Subcutaneous adipose tissue (tissue), 4 donors: ENCODE measurements around the gene CA6. TPM values are rescaled to one million over a fixed set of nuclear protein-coding genes. Genes with fewer than 3 reads are reported as not detected.

ENCODE experiments used
- total RNA-seq, 4 donors: library from RNA; depleted of rRNA; stranded (reverse); fragments of >200 nt; gene quantifications; one replicate each; pipeline ENCODE4 v1.1.0, GENCODE V29; 2016
- TF ChIP-seq, protein P1 (sequence below): fragments of 450-650 bp; IDR thresholded peaks from one replicate; pipeline ENCODE4 v1.5.1; 2016; ENCODE audit warnings: low read depth, mild to moderate bottlenecking, control low read depth, antibody characterized with exemption, moderate library complexity

CA6 gene
- total RNA-seq, 4 donors from 2014 or later: not detected

DNA sequence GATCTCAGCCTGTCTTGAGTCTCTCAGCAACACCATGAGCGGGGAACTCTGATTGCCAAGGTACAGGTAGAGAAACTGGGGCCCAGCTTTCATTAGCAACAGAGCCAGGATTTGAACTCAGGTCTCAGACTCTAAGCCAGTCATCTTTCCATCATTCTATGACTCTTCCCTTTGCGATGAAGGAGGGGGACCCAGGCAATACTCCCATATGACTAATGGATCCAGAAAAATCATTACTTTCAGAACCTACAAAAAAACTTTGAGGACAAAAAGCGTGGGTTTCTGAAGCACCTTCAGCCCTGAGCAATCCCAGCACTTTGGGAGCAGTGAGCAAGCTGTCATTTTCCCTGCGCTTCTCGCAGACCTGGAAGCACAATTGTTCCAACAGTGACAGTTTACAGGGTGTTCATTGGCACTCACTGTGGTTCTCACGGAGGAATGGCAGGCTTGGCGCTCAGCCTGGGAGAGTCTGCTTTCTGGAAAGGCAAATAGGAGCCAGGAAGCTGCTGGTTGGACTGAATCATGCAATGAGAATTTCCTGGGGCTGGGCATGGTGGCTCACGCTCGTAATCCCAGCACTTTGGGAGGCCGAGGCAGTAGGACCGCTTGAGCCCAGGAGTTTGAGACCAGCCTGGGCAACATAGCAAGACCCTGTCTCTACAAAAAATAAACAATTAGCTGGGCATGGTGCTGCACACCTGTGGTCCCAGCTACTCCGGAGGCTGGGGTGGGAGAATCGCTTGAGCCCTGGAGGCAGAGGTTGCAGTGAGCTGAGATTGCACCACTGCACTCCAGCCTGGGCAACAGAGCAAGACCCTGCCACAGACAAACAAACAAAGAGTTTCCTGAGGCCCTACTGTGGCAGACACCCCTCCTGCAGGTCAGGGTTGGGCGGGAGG, 40.5 kb downstream of the CA6 start:
- TF ChIP-seq, protein P1, sequence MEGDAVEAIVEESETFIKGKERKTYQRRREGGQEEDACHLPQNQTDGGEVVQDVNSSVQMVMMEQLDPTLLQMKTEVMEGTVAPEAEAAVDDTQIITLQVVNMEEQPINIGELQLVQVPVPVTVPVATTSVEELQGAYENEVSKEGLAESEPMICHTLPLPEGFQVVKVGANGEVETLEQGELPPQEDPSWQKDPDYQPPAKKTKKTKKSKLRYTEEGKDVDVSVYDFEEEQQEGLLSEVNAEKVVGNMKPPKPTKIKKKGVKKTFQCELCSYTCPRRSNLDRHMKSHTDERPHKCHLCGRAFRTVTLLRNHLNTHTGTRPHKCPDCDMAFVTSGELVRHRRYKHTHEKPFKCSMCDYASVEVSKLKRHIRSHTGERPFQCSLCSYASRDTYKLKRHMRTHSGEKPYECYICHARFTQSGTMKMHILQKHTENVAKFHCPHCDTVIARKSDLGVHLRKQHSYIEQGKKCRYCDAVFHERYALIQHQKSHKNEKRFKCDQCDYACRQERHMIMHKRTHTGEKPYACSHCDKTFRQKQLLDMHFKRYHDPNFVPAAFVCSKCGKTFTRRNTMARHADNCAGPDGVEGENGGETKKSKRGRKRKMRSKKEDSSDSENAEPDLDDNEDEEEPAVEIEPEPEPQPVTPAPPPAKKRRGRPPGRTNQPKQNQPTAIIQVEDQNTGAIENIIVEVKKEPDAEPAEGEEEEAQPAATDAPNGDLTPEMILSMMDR: no peak

DNA sequence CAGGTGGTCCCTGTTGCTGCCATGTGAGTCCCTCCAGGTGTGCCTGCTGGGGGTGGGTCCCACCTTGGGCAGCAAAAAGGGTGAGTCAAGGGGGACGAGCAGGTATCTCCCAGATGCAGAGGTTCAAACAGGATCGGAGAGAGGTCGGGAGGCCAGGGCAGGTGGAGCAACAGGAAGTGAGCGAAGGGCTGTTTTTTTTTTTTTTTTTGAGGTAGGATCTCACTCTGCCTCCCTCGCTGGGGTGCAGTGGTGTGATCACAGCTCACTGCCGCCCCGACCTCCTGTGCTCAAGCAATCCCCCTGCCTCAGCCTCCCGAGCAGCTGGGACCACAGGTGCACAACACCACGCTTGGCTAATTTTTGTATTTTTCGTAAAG, 41.1 kb downstream of the CA6 start:
- TF ChIP-seq, protein P1: no peak

DNA sequence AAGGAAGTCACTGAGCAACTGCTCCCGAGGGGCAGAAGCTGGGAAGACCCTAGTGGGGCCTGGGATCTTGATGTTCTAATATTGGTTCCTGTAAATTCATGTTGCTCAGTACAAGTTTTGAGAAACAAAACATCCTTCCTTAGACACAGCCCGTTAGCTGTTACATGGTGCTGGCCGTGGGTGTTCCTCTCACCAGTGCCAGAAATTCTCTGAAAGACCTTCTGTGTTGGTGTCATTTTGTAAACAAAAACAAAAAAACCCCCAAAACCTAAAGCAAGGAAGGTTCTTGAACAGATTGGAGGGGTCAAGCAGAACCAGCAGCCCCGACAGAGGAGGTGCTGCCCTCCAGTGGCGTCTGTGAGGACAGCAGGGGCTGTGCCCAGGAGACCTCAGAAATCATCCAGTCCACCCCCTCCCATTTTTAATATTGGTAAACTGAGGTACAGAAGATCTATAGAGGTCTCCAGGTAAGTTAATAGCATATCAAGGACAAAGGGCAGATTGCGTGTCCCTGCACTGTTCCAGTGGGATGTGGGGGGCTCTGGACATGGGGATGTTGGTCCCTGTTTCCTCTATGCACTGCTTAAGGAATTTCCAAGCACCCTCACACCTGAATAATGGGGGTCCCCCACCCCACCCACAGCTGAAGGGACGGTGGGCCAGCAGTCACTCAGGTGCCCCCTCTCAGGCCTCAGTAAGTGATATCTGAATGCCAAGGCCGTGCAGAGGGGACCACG, 42.4 kb downstream of the CA6 start:
- TF ChIP-seq, protein P1: no peak

DNA sequence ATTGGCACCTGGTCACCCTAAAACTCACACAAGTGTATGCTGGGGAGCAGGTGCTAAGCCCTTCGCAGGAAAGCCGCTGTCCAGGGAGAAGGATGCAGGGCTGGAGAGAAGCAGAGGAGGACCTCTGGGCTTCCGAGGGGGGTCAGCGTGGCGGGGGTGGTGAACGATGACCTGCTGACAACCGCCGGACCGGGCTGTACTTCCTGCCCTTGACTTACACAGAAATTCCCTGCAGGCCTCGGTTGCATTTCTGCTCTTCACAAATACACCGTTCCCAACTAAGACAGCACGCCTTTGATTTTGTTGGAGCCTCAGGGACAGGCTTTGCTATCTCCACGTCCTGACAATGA, 42.9 kb downstream of the CA6 start:
- TF ChIP-seq, protein P1: no peak

DNA sequence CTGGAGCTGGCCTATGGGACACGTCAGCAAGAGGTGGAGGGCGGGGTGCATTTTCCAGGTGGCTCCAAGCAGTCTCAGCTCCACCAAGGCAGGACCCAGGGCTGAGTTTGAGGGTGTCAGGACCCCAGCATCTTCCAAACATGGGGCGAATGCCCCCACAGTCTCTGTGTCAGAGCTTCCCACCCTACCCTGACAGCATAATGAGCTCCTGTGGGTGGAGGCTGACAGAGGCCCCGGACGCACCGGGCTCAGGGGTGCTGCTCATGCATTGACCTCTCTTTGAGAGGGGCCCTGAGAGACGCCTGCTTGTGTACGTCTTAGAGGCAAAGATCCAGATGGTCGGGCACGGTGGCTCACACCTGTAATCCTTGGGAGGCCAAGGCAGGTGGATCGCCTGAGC, 43.4 kb downstream of the CA6 start:
- TF ChIP-seq, protein P1: no peak

GRCh38 chr1:8989821-8990220, 44.2 kb downstream of the CA6 start:
- TF ChIP-seq, protein P1: no peak

GRCh38 chr1:8992936-8993687, 47.4 kb downstream of the CA6 start:
- TF ChIP-seq, protein P1: no peak
